Measurements from ENCODE around the gene TTBK2. TPM values are rescaled to one million over a fixed set of nuclear protein-coding genes. Genes with fewer than 3 reads are reported as not detected.

TTBK2 gene
- polyA plus RNA-seq, 1 donor (not counting 4 experiments of a cell fraction or from before 2014, with no cell fraction given): 7.3 TPM

GRCh38 chr15:42800731-42801474 lies 119.7 kb downstream of the TTBK2 start:
- dilution Hi-C loops (cut with MboI; ENCODE audit: extremely low pct_ligation_motif_present, low sequenced_read_pairs): no loop called here
- Histone ChIP-seq H3K4me1 (ENCODE audit: control insufficient read depth, extremely low read depth, insufficient read depth, low read length) (peaks cover 9% of the 10 kb centered on the region), H3K27me3 (ENCODE audit: control insufficient read depth, extremely low read depth, insufficient read depth, low read length) (no peaks in the 10 kb centered on the region), H3K27ac (ENCODE audit: control insufficient read depth, insufficient read depth, low read length) (no peak overlapping the region), H3K9ac (ENCODE audit: control insufficient read depth, extremely low read depth, insufficient read depth, low read length) (no peak overlapping the region), H2AFZ (ENCODE audit: control insufficient read depth, low read length) (no peak overlapping the region), H3K9me3 (ENCODE audit: control insufficient read depth, low read depth, low read length) (no peaks in the 10 kb centered on the region), H4K20me1 (ENCODE audit: control insufficient read depth, extremely low read depth, insufficient read depth, low read length) (no peaks in the 10 kb centered on the region), H3K9me1 (ENCODE audit: control insufficient read depth, extremely low read depth, insufficient read depth, low read length) (no peaks in the 10 kb centered on the region), H3K36me3 (ENCODE audit: control insufficient read depth in 2 of 2, extremely low read depth in 1 of 2, insufficient read depth in 2 of 2, low read length in 2 of 2) (peaks cover 1 to 5% of the 10 kb centered on the region in 2 experiments), H3K4me3 (ENCODE audit: control insufficient read depth in 2 of 3, extremely low read depth in 1 of 3, insufficient read depth in 2 of 3, low read depth in 1 of 3, low read length in 3 of 3) (no peak overlapping the region), H3K4me2 (ENCODE audit: control insufficient read depth, extremely low read depth, insufficient read depth, low read depth, low read length) (no peak overlapping the region), H3K79me2 (ENCODE audit: control insufficient read depth, insufficient read depth, low read length) (no peaks in the 10 kb centered on the region)
- DNase-seq (ENCODE audit: low read depth, low spot score) (no peak), FAIRE-seq (no peak)
- peak in 2 of 3 experiments; percentile 24 to 25 for TF ChIP-seq CTCF (optimal IDR thresholded peaks at IDR 0.05 in 1 of 3, IDR thresholded peaks at IDR 0.05 in 1 of 3, conservative IDR thresholded peaks at IDR 0.05 in 1 of 3; ENCODE audit: extremely low read depth in 1 of 3, insufficient read depth in 2 of 3, low read length in 3 of 3)
- TF ChIP-seq EZH2 (IDR thresholded peaks at IDR 0.05; ENCODE audit: low read length): no peak

GRCh38 chr15:42798802-42799201 lies 121.8 kb downstream of the TTBK2 start:
- H3K79me2 ChIP-seq (ENCODE audit: control insufficient read depth, insufficient read depth, low read length): no peaks in the 10 kb centered on the region
- H3K36me3 ChIP-seq (ENCODE audit: control insufficient read depth in 2 of 2, extremely low read depth in 1 of 2, insufficient read depth in 2 of 2, low read length in 2 of 2): peaks cover 4 to 5% of the 10 kb centered on the region in 2 experiments
- TF ChIP-seq EZH2 (IDR thresholded peaks at IDR 0.05; ENCODE audit: low read length): no peak
- TF ChIP-seq CTCF (optimal IDR thresholded peaks at IDR 0.05 in 1 of 3, IDR thresholded peaks at IDR 0.05 in 1 of 3, conservative IDR thresholded peaks at IDR 0.05 in 1 of 3; ENCODE audit: extremely low read depth in 1 of 3, insufficient read depth in 2 of 3, low read length in 3 of 3): no peak
- FAIRE-seq (no peak), DNase-seq (ENCODE audit: low read depth, low spot score) (no peak)
- no peak overlapping the region for H3K27ac ChIP-seq (ENCODE audit: control insufficient read depth, insufficient read depth, low read length)
- H3K4me1 ChIP-seq (ENCODE audit: control insufficient read depth, extremely low read depth, insufficient read depth, low read length): peaks cover 9% of the 10 kb centered on the region
- H3K27me3 ChIP-seq (ENCODE audit: control insufficient read depth, extremely low read depth, insufficient read depth, low read length): no peaks in the 10 kb centered on the region
- dilution Hi-C loops (cut with MboI; ENCODE audit: extremely low pct_ligation_motif_present, low sequenced_read_pairs): no loop called here
- H3K9me3 ChIP-seq (ENCODE audit: control insufficient read depth, low read depth, low read length): no peaks in the 10 kb centered on the region
- H3K9ac ChIP-seq (ENCODE audit: control insufficient read depth, extremely low read depth, insufficient read depth, low read length): no peak overlapping the region
- H3K9me1 ChIP-seq (ENCODE audit: control insufficient read depth, extremely low read depth, insufficient read depth, low read length): no peaks in the 10 kb centered on the region
- no peak overlapping the region for H2AFZ ChIP-seq (ENCODE audit: control insufficient read depth, low read length)
- H3K4me3 ChIP-seq (ENCODE audit: control insufficient read depth in 2 of 3, extremely low read depth in 1 of 3, insufficient read depth in 2 of 3, low read depth in 1 of 3, low read length in 3 of 3): no peak overlapping the region
- H4K20me1 ChIP-seq (ENCODE audit: control insufficient read depth, extremely low read depth, insufficient read depth, low read length): no peaks in the 10 kb centered on the region
- H3K4me2 ChIP-seq (ENCODE audit: control insufficient read depth, extremely low read depth, insufficient read depth, low read depth, low read length): no peak overlapping the region

All from keratinocyte (primary cell).